ENCODE data around the gene PAWR. TPM values are rescaled to one million over a fixed set of nuclear protein-coding genes. Genes with fewer than 3 reads are reported as not detected.
"Not testable (repeated sequence)": the region's sequence is repeated elsewhere in the genome, so short reads cannot be mapped to it uniquely, and the experiment has no call there.

PAWR gene
- total RNA-seq, 1 donor from 2014 or later, result 72.8 TPM

- H3K27ac Mint-ChIP-seq, result no peak overlapping the region
- peaks cover 21% of the 10 kb centered on the region for H3K4me1 Mint-ChIP-seq (ENCODE audit: unreplicated experiment)
- no peak for DNase-seq (ENCODE audit: extremely low spot score, unreplicated experiment)
- H3K4me3 Mint-ChIP-seq, result no peak overlapping the region
- peaks cover 20% of the 10 kb centered on the region for H3K36me3 Mint-ChIP-seq
- TF ChIP-seq CTCF (conservative IDR thresholded peaks at IDR 0.05), result no peak
- no peaks in the 10 kb centered on the region for H3K27me3 Mint-ChIP-seq
- H3K9me3 Mint-ChIP-seq, result no peaks in the 10 kb centered on the region
Measured at GRCh38 chr12:79658221-79658620, 32.5 kb downstream of the PAWR start.

GRCh38 chr12:79657136-79657535 lies 33.6 kb downstream of the PAWR start:
- peaks cover 12% of the 10 kb centered on the region for H3K4me1 Mint-ChIP-seq (ENCODE audit: unreplicated experiment)

GRCh38 chr12:79655036-79655435 lies 35.7 kb downstream of the PAWR start:
- Mint-ChIP-seq H3K27ac (peak overlapping the region; percentile 34), H3K4me1 (ENCODE audit: unreplicated experiment) (peaks cover 4% of the 10 kb centered on the region), H3K9me3 (no peaks in the 10 kb centered on the region), H3K27me3 (no peaks in the 10 kb centered on the region), H3K36me3 (peaks cover 17% of the 10 kb centered on the region), H3K4me3 (no peak overlapping the region)
- TF ChIP-seq CTCF (conservative IDR thresholded peaks at IDR 0.05), result no peak
- no peak for DNase-seq (ENCODE audit: extremely low spot score, unreplicated experiment)

More at GRCh38 chr12:79657136-79657535, 33.6 kb downstream of the PAWR start:
- no peak for TF ChIP-seq CTCF (conservative IDR thresholded peaks at IDR 0.05)
- Mint-ChIP-seq H3K27ac (no peak overlapping the region), H3K27me3 (no peaks in the 10 kb centered on the region), H3K4me3 (no peak overlapping the region), H3K9me3 (no peaks in the 10 kb centered on the region), H3K36me3 (peaks cover 17% of the 10 kb centered on the region)
- no peak for DNase-seq (ENCODE audit: extremely low spot score, unreplicated experiment)

DNA sequence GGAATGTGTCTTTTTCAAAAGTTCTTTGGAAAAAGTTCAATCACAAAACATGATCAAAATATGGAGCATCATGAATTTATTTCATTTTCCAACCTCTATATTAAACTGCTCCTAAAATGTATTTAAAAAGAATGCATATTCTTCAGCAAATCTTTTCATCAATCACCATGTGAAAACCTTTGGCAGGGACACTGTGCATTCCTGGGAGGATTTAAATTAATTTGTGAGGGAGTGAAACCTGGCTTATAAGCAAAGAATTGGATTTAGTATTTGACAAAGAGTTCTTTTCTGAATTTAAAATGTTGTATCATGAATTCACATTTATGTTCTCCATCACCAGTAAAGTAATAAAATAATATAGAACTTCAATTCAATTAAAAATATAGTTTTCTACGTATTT lies 38.2 kb downstream of the PAWR start:
- Mint-ChIP-seq H3K9me3 (no peaks in the 10 kb centered on the region), H3K4me3 (no peak overlapping the region), H3K27me3 (no peaks in the 10 kb centered on the region), H3K36me3 (peaks cover 23% of the 10 kb centered on the region), H3K27ac (no peak overlapping the region), H3K4me1 (ENCODE audit: unreplicated experiment) (no peaks in the 10 kb centered on the region)
- TF ChIP-seq CTCF (conservative IDR thresholded peaks at IDR 0.05), result no peak
- DNase-seq (ENCODE audit: extremely low spot score, unreplicated experiment), result no peak

DNA sequence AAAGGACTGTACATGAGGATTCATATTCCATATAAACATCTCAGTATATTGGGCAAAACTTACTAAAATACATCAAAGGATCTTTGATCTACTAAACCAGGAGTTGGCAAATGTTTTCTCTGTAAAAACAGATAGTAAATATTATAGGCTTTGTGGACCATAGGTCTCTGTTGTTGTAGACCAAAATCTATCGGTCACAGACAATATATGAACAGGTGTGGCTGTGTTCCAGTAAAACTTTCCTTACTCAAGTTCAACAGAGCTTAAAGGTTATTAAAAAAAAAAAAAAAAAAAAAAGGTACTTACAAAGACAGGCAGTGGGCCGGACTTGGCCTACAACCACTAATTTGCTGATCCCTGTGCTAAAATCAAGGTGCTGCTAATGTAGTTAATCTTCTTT lies 40.3 kb downstream of the PAWR start:
- Mint-ChIP-seq H3K27ac (no peak overlapping the region), H3K27me3 (no peaks in the 10 kb centered on the region), H3K9me3 (no peaks in the 10 kb centered on the region), H3K36me3 (peaks cover 13% of the 10 kb centered on the region), H3K4me1 (ENCODE audit: unreplicated experiment) (peaks cover 6% of the 10 kb centered on the region), H3K4me3 (no peak overlapping the region)
- TF ChIP-seq CTCF (conservative IDR thresholded peaks at IDR 0.05), result no peak
- DNase-seq (ENCODE audit: extremely low spot score, unreplicated experiment), result no peak

- DNase-seq (ENCODE audit: extremely low spot score, unreplicated experiment), result no peak
- H3K36me3 Mint-ChIP-seq, result peaks cover 10% of the 10 kb centered on the region
- H3K4me1 Mint-ChIP-seq (ENCODE audit: unreplicated experiment), result peaks cover 13% of the 10 kb centered on the region
- no peak for TF ChIP-seq CTCF (conservative IDR thresholded peaks at IDR 0.05)
- no peaks in the 10 kb centered on the region for H3K9me3 Mint-ChIP-seq
- H3K4me3 Mint-ChIP-seq, result no peak overlapping the region
- no peaks in the 10 kb centered on the region for H3K27me3 Mint-ChIP-seq
- no peak overlapping the region for H3K27ac Mint-ChIP-seq
Measured at GRCh38 chr12:79648881-79649280, 41.9 kb downstream of the PAWR start.

- not testable (repeated sequence) for H3K9me3 Mint-ChIP-seq; H3K4me3 Mint-ChIP-seq; DNase-seq (ENCODE audit: extremely low spot score, unreplicated experiment); H3K27me3 Mint-ChIP-seq; H3K27ac Mint-ChIP-seq
- peaks cover 14% of the 10 kb centered on the region for H3K36me3 Mint-ChIP-seq
- peaks cover 13% of the 10 kb centered on the region for H3K4me1 Mint-ChIP-seq (ENCODE audit: unreplicated experiment)
Measured at GRCh38 chr12:79646843-79647242, 43.9 kb downstream of the PAWR start.

Measured in type B pancreatic cell (in vitro differentiated cells).